C4-2B (cell line): Measurements from ENCODE around the gene GRIA4.

Experiments used
- ZFX ChIP-seq: fragments of 450-650 bp; IDR thresholded peaks from 2 replicates; pipeline ENCODE4 v1.6.1; 2017
- TF ChIP-seq, protein P1 (sequence below): fragments of 450-650 bp; conservative IDR thresholded peaks from 2 replicates; pipeline ENCODE4 v1.5.1; 2017; ENCODE audit warnings: mild to moderate bottlenecking

GRCh38 chr11:105781807-105782206 lies 171.9 kb downstream of the GRIA4 start:
- TF ChIP-seq, protein P1, sequence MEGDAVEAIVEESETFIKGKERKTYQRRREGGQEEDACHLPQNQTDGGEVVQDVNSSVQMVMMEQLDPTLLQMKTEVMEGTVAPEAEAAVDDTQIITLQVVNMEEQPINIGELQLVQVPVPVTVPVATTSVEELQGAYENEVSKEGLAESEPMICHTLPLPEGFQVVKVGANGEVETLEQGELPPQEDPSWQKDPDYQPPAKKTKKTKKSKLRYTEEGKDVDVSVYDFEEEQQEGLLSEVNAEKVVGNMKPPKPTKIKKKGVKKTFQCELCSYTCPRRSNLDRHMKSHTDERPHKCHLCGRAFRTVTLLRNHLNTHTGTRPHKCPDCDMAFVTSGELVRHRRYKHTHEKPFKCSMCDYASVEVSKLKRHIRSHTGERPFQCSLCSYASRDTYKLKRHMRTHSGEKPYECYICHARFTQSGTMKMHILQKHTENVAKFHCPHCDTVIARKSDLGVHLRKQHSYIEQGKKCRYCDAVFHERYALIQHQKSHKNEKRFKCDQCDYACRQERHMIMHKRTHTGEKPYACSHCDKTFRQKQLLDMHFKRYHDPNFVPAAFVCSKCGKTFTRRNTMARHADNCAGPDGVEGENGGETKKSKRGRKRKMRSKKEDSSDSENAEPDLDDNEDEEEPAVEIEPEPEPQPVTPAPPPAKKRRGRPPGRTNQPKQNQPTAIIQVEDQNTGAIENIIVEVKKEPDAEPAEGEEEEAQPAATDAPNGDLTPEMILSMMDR: no peak
- TF ChIP-seq ZFX: no peak
